KMS-11 (cell line): Measurements from ENCODE around the gene PHRF1.

Experiments
- H2AFZ ChIP-seq: fragments of 200-600 bp; sonication (generic); 2 replicates; pipeline ENCODE4 v1.6.1; 2016; ENCODE audit warnings: antibody characterized with exemption, mixed run types, low read depth
- H3K27ac ChIP-seq: fragments of 200-600 bp; sonication (generic); 2 replicates; pipeline ENCODE4 v1.6.1; 2016; ENCODE audit warnings: mild to moderate bottlenecking, mixed run types
- H3K27me3 ChIP-seq: fragments of 200-600 bp; sonication (generic); 2 replicates; pipeline ENCODE4 v1.6.1; 2017; ENCODE audit warnings: mild to moderate bottlenecking, low read depth, mixed run types, moderate library complexity; ENCODE audit not compliant: insufficient read depth
- H3K36me3 ChIP-seq: fragments of 200-600 bp; sonication (generic); 2 replicates; pipeline ENCODE4 v1.6.1; 2017; ENCODE audit warnings: mild to moderate bottlenecking, mixed run types; ENCODE audit not compliant: insufficient read depth
- H3K4me1 ChIP-seq: fragments of 200-600 bp; sonication (generic); 2 replicates; pipeline ENCODE4 v1.6.1; 2016; ENCODE audit warnings: mild to moderate bottlenecking, low read depth, mixed run types; ENCODE audit not compliant: poor library complexity, severe bottlenecking
- H3K4me2 ChIP-seq: fragments of 200-600 bp; sonication (generic); 2 replicates; pipeline ENCODE4 v1.7.0; 2016; ENCODE audit warnings: mild to moderate bottlenecking, mixed run types
- H3K4me3 ChIP-seq: fragments of 200-600 bp; sonication (generic); IDR thresholded peaks from 2 replicates; pipeline ENCODE4 v1.6.1; 2017; ENCODE audit warnings: low read depth, low read length, mixed read lengths; ENCODE audit not compliant: insufficient read depth
- H3K79me2 ChIP-seq: fragments of 200-600 bp; sonication (generic); 2 replicates; pipeline ENCODE4 v1.6.1; 2016; ENCODE audit warnings: low read depth, mixed run types; ENCODE audit not compliant: insufficient read depth
- H3K9ac ChIP-seq: fragments of 200-600 bp; sonication (generic); 2 replicates; pipeline ENCODE4 v1.6.1; 2016; ENCODE audit warnings: mild to moderate bottlenecking, mixed run types
- H4K20me1 ChIP-seq: fragments of 200-600 bp; sonication (generic); 2 replicates; pipeline ENCODE4 v1.6.1; 2016; ENCODE audit warnings: mild to moderate bottlenecking, mixed run types; ENCODE audit not compliant: insufficient read depth
- TF ChIP-seq, protein P1 (sequence below): fragments of 200-600 bp; sonication (generic); conservative IDR thresholded peaks from 2 replicates; pipeline ENCODE4 v1.6.1; 2017; ENCODE audit warnings: low read depth, mild to moderate bottlenecking, antibody characterized with exemption, low read length, moderate library complexity, mixed read lengths

Gene PHRF1

DNA sequence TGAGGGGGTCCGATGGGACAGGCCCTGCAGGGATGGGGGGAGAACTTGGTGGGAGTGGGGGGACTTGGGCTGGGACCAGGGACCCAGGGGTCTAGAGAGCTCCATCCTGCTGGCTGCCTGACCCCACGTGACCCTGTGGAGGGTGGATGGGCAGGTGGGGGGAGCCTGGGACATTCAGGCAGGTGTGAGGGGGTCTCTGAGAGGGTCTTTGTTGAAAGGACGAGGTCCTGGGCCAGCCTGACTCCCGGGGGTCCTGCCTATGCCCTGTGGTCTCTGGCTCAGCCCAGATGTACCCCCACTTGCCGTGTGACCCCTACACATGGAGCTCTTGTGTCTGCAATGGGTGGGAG lies 31.5 kb upstream of the PHRF1 start:
- Histone ChIP-seq H3K4me1 (no peaks in the 10 kb centered on the region), H3K79me2 (no peaks in the 10 kb centered on the region), H4K20me1 (no peaks in the 10 kb centered on the region), H3K4me3 (no peak overlapping the region), H3K9ac (no peak overlapping the region), H3K27ac (no peak overlapping the region), H3K4me2 (no peak overlapping the region), H3K36me3 (no peaks in the 10 kb centered on the region), H2AFZ (no peak overlapping the region), H3K27me3 (no peaks in the 10 kb centered on the region)
- TF ChIP-seq, protein P1, sequence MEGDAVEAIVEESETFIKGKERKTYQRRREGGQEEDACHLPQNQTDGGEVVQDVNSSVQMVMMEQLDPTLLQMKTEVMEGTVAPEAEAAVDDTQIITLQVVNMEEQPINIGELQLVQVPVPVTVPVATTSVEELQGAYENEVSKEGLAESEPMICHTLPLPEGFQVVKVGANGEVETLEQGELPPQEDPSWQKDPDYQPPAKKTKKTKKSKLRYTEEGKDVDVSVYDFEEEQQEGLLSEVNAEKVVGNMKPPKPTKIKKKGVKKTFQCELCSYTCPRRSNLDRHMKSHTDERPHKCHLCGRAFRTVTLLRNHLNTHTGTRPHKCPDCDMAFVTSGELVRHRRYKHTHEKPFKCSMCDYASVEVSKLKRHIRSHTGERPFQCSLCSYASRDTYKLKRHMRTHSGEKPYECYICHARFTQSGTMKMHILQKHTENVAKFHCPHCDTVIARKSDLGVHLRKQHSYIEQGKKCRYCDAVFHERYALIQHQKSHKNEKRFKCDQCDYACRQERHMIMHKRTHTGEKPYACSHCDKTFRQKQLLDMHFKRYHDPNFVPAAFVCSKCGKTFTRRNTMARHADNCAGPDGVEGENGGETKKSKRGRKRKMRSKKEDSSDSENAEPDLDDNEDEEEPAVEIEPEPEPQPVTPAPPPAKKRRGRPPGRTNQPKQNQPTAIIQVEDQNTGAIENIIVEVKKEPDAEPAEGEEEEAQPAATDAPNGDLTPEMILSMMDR: no peak

DNA sequence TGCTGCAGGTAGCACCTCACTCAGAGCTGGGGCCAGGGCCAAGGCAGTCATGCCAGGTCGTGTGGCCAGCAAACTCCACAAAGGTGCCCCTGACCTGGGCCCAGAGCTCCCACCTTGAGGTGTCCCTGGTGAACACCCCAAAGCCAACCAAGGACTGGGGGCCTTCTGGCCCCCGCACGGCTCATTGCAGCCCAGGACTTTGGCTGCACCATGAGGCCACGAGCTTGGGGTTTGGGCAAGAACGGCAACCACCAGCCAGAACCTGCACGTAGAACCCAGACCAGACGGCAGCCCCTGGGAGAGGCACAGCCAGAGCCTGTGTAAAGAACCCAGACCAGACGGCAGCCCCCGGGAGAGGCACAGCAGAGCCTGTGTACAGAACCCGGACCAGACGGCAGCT lies 31.1 kb upstream of the PHRF1 start:
- TF ChIP-seq, protein P1: no peak
- Histone ChIP-seq H3K27me3 (no peaks in the 10 kb centered on the region), H3K79me2 (no peaks in the 10 kb centered on the region), H3K36me3 (no peaks in the 10 kb centered on the region), H3K9ac (no peak overlapping the region), H3K4me1 (no peaks in the 10 kb centered on the region), H3K27ac (no peak overlapping the region), H2AFZ (no peak overlapping the region), H3K4me3 (no peak overlapping the region), H3K4me2 (no peak overlapping the region), H4K20me1 (no peaks in the 10 kb centered on the region)

DNA sequence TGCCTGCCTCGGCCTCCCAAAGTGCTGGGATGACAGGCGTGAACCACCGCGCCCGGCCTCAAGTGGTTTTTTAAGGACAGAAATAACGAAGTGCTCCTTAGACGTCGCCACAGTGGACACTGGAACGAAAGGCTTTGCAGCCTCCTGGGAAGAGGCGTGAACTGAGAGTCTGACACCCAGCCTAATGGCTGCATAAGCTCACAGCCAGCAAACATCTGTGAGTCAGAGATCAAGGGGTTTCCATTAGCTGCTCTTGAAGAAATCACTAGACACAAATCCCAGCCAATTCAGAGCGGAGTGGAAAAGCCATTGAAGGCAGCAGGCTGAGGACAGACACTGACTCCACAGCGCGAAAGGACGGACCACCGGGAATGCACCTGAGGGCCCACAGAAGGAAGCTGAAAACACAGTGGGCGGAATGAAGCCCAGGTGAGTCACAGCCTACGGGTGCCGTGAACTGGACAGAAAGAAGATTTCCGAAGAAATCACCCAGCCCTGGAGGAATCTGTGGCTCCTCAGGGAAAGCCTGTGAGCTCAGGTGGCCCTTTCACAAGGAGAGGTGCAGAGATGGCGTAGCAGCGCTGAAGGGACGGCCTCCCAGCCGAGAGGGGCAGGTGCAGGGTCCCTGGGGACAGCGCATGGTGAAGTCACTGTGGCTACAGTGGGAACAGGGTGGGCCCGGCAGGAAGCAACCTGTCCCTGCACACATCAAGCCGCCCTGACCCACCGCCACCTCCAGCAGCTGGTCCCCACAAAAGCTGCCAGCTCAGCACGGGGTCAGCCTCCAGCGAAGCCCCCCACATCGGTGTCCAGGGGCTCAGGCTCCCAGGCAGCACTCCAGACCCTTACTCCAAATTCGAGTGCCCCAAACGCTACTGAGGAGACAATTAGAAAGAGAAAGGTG lies 27.3 kb upstream of the PHRF1 start:
- Histone ChIP-seq H3K4me2 (no peak overlapping the region), H3K4me3 (no peak overlapping the region), H4K20me1 (no peaks in the 10 kb centered on the region), H3K27ac (no peak overlapping the region), H3K9ac (no peak overlapping the region), H3K79me2 (no peaks in the 10 kb centered on the region), H3K27me3 (no peaks in the 10 kb centered on the region), H3K4me1 (no peaks in the 10 kb centered on the region), H3K36me3 (no peaks in the 10 kb centered on the region), H2AFZ (no peak overlapping the region)
- TF ChIP-seq, protein P1: no peak

DNA sequence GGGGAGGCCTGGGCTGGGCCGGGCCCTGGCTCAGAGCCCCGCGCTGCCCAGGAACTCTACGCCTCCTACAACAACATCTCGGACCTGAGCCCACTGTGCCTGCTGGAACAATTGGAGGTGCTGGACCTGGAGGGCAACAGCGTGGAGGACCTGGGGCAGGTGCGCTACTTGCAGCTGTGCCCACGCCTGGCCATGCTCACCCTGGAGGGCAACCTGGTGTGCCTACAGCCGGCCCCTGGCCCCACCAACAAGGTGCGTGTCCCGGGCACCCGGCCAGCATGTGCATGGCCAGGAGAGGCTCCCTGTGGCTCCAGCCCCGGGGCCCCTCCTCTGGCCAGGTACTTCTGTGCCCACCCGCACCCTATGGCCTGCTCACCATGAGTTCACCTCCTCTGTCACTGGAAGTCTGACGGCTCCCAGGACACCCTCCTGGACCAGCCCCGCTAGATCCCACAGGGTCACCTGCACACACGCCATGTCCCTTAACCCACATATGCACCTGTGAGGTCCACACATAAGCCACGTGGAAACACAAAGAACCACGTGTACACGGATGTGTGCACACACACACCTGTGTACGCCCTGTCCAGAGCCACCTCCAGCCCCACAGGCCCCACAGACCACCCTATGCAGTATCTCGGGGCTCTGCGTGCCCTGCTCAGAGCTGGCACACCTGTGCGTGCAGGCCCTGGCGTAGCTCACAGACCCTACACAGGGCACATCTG lies 26.1 kb upstream of the PHRF1 start:
- H2AFZ ChIP-seq: no peak overlapping the region
- TF ChIP-seq, protein P1: no peak
- no peaks in the 10 kb centered on the region for H3K27me3 ChIP-seq
- H3K79me2 ChIP-seq: no peaks in the 10 kb centered on the region
- H3K27ac ChIP-seq: no peak overlapping the region
- H3K4me2 ChIP-seq: no peak overlapping the region
- no peak overlapping the region for H3K9ac ChIP-seq
- no peaks in the 10 kb centered on the region for H4K20me1 ChIP-seq
- peaks cover 8% of the 10 kb centered on the region for H3K4me1 ChIP-seq
- no peak overlapping the region for H3K4me3 ChIP-seq
- H3K36me3 ChIP-seq: no peaks in the 10 kb centered on the region
